Neuron (in vitro differentiated cells): ENCODE measurements around the gene NAPG.
"Not testable (repeated sequence)": the region's sequence is repeated elsewhere in the genome, so short reads cannot be mapped to it uniquely, and the experiment has no call there.

Experiments used
- H2AFZ ChIP-seq: one replicate; pipeline ENCODE4 v1.6.1; 2013; ENCODE audit warnings: low read depth, mild to moderate bottlenecking, inconsistent platforms, low read length, moderate library complexity
- H3K27me3 ChIP-seq: one replicate; pipeline ENCODE4 v1.6.1; 2013; ENCODE audit warnings: low read length; ENCODE audit not compliant: insufficient read depth
- H3K36me3 ChIP-seq: one replicate; pipeline ENCODE4 v1.6.1; 2013; ENCODE audit warnings: low read length; ENCODE audit not compliant: insufficient read depth
- H3K4me1 ChIP-seq: one replicate; pipeline ENCODE4 v1.6.1; 2013; ENCODE audit warnings: low read length; ENCODE audit not compliant: insufficient read depth
- H3K4me3 ChIP-seq: 2 replicates; pipeline ENCODE4 v1.5.1; 2013; ENCODE audit warnings: mild to moderate bottlenecking, low read length, moderate library complexity
- H3K9me3 ChIP-seq: one replicate; pipeline ENCODE4 v1.6.1; 2013; ENCODE audit warnings: low read length

NAPG gene

GRCh38 chr18:10585260-10585659 is 59.4 kb downstream of the NAPG start:
- H3K4me1 ChIP-seq, result no peaks in the 10 kb centered on the region
- no peaks in the 10 kb centered on the region for H3K27me3 ChIP-seq
- H3K4me3 ChIP-seq, result no peak overlapping the region
- no peaks in the 10 kb centered on the region for H3K36me3 ChIP-seq
- no peak overlapping the region for H2AFZ ChIP-seq
- no peaks in the 10 kb centered on the region for H3K9me3 ChIP-seq

DNA sequence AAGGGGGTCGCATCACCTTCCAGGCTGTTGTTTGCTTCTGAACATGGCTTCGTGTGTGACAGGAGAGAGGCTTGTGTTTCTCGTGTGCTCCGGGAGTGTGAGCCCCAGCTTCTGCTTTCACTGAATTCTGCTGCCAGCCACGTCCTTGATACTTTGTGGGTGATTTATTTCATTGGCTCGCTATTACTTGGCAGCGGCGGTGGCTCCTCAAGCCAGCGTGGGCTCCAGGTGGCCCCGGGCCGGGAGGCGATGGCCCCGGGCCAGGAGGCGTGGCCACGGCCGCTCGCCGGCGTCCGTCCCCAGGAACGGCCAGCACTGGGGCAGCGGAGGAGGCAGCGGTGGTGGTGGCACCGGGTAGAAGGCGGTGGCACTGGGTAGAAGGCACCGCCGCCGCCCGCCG is 63.1 kb downstream of the NAPG start:
- H3K27me3 ChIP-seq, result no peaks in the 10 kb centered on the region
- no peak overlapping the region for H3K4me3 ChIP-seq
- H3K36me3 ChIP-seq, result no peaks in the 10 kb centered on the region
- H3K4me1 ChIP-seq, result no peaks in the 10 kb centered on the region
- H3K9me3 ChIP-seq, result no peaks in the 10 kb centered on the region
- no peak overlapping the region for H2AFZ ChIP-seq

- Histone ChIP-seq H2AFZ (no peak overlapping the region), H3K36me3 (no peaks in the 10 kb centered on the region), H3K27me3 (no peaks in the 10 kb centered on the region), H3K9me3 (no peaks in the 10 kb centered on the region), H3K4me3 (no peak overlapping the region), H3K4me1 (no peaks in the 10 kb centered on the region)
Observed at GRCh38 chr18:10590412-10590811, 64.6 kb downstream of the NAPG start.

DNA sequence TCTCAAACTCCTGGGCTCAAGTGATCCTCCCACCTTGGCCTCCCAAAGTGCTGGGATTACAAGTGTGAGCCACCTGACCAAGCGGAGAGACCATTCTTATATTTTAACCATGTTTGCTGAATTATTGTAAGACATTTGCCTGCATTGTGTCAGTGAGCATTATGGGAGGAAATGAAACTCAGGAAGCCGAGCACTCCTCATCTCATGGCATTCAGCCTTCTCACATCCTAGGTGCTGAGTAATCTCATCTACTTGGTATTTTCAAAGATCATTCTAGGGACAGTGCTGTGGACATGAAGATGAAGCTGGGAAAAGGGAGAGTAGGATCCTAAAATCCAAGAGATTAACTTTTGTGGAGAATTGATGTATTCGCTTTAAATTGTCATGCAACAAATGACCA is 66.1 kb downstream of the NAPG start:
- Histone ChIP-seq H3K9me3 (no peaks in the 10 kb centered on the region), H3K4me1 (no peaks in the 10 kb centered on the region), H3K27me3 (no peaks in the 10 kb centered on the region), H3K4me3 (no peak overlapping the region), H2AFZ (no peak overlapping the region), H3K36me3 (no peaks in the 10 kb centered on the region)

DNA sequence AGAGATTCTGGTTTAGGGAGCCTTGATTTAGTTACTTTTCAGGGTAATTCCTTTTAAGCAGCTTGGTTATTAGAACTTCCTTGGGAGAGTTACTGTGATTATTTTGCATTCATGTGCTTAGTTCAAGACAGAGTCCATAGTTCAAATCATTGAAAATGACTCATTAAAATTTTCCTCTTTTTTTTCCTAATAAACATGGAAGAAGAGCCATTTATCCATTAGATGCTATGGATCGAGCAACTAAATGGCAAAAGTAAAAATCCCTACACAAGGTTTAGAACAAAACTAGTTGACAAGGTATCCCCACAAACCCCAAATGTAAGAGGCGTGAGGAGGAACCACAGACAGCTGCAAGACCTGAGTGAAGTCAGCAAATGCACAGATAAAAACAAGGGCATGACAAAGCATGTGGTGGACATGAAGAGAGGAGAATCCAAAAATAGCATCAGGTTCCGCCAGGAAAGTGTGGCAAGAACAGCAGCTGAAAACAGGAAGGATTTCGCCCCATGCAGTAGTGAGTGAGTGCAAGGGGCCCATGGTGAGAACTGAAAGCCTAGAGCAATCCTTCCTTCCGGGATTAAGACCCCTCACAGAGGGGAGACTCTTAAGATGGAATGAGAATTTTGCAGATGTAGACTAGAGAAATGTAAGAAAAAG is 67.7 kb downstream of the NAPG start:
- H3K27me3 ChIP-seq, H3K4me3 ChIP-seq, H2AFZ ChIP-seq, H3K4me1 ChIP-seq, H3K36me3 ChIP-seq, H3K9me3 ChIP-seq: not testable (repeated sequence)

GRCh38 chr18:10595917-10596316 is 70.1 kb downstream of the NAPG start:
- H3K4me1 ChIP-seq, H3K36me3 ChIP-seq, H3K4me3 ChIP-seq, H2AFZ ChIP-seq, H3K9me3 ChIP-seq, H3K27me3 ChIP-seq: not testable (repeated sequence)

DNA sequence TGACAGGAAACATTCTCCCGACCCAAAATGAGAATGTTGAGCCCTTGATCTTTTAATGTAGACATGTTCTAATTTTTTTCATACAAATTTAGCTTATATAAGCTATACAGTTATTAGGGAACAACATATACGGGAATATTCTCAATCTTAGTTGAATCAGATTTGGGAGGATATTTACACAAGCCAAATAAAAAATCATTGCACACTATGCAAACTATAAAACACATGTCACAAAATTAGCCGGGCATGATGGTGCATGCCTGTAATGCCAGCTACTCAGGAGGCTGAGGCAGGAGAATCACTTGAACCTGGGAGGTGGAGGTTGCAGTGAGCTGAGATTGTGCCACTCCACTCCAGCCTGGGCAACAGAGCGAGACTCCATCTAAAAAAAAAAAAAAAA is 71.9 kb downstream of the NAPG start:
- H3K4me1 ChIP-seq, H3K9me3 ChIP-seq, H3K36me3 ChIP-seq, H2AFZ ChIP-seq, H3K4me3 ChIP-seq, H3K27me3 ChIP-seq: not testable (repeated sequence)

DNA sequence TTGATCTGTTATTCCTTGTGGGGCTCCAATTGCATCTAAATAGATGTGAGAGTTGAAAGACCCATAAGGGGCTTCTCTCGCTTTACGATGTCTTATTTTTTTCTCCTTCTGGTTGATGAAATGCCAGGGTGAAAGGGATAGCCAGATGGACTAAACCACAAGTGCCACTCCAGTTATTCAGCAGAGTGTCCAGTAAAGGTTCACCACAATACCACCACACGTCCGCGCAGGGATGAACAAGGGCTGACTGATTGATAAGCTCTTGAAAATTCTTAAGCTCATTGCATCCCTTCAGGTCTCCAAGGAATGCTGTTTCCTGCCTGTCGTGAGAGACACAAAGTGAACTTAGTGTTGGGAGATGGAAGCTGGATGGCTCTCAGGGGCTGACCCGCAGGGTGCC is 74.9 kb downstream of the NAPG start:
- H3K27me3 ChIP-seq, result not testable (repeated sequence)

More for the DNA sequence above, 74.9 kb downstream of the NAPG start:
- not testable (repeated sequence) for H3K9me3 ChIP-seq, H3K36me3 ChIP-seq, H2AFZ ChIP-seq, H3K4me1 ChIP-seq, H3K4me3 ChIP-seq
